MCF 10A (cell line): ENCODE data around the gene ITGA6. TPM values are rescaled to one million over a fixed set of nuclear protein-coding genes. Genes with fewer than 3 reads are reported as not detected.

Experiments
- BruUV-seq: library from RNA; stranded (reverse); fragments of 400-500 nt; replicated peaks from 2 replicates; lab custom pipeline; 2021; lab: Mats Ljungman, UMichigan
- CTCF ChIA-PET: fragments of 300-600 bp; sonication (Branson Sonifier 250); formaldehyde crosslinking; extraction: SDS; loops from one replicate; lab custom pipeline; 2021; ENCODE audit warnings: antibody characterized with exemption, inconsistent platforms; lab: Yijun Ruan, JAX
- POLR2A ChIA-PET: fragments of 300-600, 350-650 bp; sonication (Branson Sonifier 250); formaldehyde crosslinking; extraction: SDS; loops from one replicate; lab custom pipeline; 2020; ENCODE audit warnings: antibody characterized with exemption, inconsistent platforms; lab: Yijun Ruan, JAX
- DNase-seq: peaks from one replicate; pipeline ENCODE4 v3.0.0-alpha.2; 2018; ENCODE audit not compliant: unreplicated experiment
- H3K27ac Mint-ChIP-seq: one replicate; pipeline ENCODE4 v1.8.0; 2022; ENCODE audit warnings: mild to moderate bottlenecking, low read depth, mixed read lengths; ENCODE audit not compliant: unreplicated experiment
- H3K27me3 Mint-ChIP-seq: one replicate; pipeline ENCODE4 v1.8.0; 2022; ENCODE audit warnings: mixed read lengths; ENCODE audit not compliant: insufficient read depth, unreplicated experiment
- H3K36me3 Mint-ChIP-seq: one replicate; pipeline ENCODE4 v1.8.0; 2022; ENCODE audit warnings: mild to moderate bottlenecking, moderate library complexity, mixed read lengths; ENCODE audit not compliant: insufficient read depth, unreplicated experiment
- H3K4me1 Mint-ChIP-seq: one replicate; pipeline ENCODE4 v1.8.0; 2022; ENCODE audit warnings: mixed read lengths; ENCODE audit not compliant: insufficient read depth, unreplicated experiment
- H3K4me3 Mint-ChIP-seq: one replicate; pipeline ENCODE4 v1.8.0; 2022; ENCODE audit warnings: mild to moderate bottlenecking, moderate library complexity, mixed read lengths; ENCODE audit not compliant: unreplicated experiment
- H3K9me3 Mint-ChIP-seq: one replicate; pipeline ENCODE4 v1.8.0; 2022; ENCODE audit warnings: mixed read lengths; ENCODE audit not compliant: unreplicated experiment
- intact Hi-C: fragments of 100-400 bp; cut with micrococcal nuclease; formaldehyde crosslinking; loops from 2 replicates; pipeline ENCODE4 v1.14.1; 2022
- total RNA-seq: library from RNA; stranded (reverse); gene quantifications from 2 replicates; pipeline ENCODE4 v1.2.3, GENCODE V29; 2022
- TF ChIP-seq, protein P1 (sequence below): fragments of 200-600 bp; IDR thresholded peaks from one replicate; pipeline ENCODE4 v1.8.0; 2022; ENCODE audit warnings: antibody characterized with exemption, mild to moderate bottlenecking; ENCODE audit not compliant: unreplicated experiment

Gene ITGA6
- total RNA-seq, 1 experiment from 2014 or later = 315 TPM

GRCh38 chr2:172510548-172510947, 83.2 kb downstream of the ITGA6 start:
- Mint-ChIP-seq H3K27ac (no peak overlapping the region), H3K36me3 (peaks cover 43% of the 10 kb centered on the region), H3K27me3 (no peaks in the 10 kb centered on the region), H3K4me3 (no peak overlapping the region), H3K9me3 (no peaks in the 10 kb centered on the region), H3K4me1 (no peaks in the 10 kb centered on the region)
- BruUV-seq = no TSS peak
- DNase-seq = no peak
- intact Hi-C loops = no loop called here
- CTCF ChIA-PET = interaction anchor here (0.6 kb wide), 1 partner anchor 161 kb away, joined by 4 read pairs; no protein-coding TSS in a partner anchor
- POLR2A ChIA-PET = no interaction called here
- TF ChIP-seq, protein P1, sequence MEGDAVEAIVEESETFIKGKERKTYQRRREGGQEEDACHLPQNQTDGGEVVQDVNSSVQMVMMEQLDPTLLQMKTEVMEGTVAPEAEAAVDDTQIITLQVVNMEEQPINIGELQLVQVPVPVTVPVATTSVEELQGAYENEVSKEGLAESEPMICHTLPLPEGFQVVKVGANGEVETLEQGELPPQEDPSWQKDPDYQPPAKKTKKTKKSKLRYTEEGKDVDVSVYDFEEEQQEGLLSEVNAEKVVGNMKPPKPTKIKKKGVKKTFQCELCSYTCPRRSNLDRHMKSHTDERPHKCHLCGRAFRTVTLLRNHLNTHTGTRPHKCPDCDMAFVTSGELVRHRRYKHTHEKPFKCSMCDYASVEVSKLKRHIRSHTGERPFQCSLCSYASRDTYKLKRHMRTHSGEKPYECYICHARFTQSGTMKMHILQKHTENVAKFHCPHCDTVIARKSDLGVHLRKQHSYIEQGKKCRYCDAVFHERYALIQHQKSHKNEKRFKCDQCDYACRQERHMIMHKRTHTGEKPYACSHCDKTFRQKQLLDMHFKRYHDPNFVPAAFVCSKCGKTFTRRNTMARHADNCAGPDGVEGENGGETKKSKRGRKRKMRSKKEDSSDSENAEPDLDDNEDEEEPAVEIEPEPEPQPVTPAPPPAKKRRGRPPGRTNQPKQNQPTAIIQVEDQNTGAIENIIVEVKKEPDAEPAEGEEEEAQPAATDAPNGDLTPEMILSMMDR = no peak

DNA sequence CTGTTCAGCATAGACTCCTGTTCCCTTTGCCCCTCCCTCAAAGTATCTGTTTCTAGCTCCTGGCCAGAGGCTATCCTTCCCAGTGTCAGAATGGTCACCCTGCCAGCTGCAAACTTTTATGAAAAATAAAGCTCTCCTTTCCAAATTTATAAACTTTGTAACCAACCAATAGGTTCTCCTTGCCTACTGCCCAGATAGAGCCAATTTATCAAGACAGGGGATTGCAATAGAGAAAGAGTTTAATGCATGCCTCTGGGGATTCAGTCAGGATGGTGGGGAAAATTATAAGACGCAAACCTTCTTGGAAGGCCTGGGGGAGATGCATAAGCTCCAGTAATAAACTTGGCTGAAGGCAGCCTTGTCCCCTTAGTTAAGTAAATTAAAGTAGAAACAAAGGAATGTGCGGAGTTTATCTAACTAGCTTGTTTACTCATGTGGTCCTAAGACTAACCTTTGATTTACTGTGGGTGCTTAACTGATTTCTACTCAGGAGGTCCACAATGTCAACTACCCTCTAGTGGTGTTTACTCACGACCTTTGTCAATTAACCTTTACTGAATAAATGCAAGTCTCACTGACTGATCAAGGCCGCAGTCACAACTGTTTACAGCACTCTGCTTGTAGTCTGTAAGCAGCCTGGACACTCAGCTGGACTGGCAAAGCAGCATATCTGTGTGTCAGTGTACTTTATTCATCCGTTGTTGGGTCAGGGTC, 85.6 kb downstream of the ITGA6 start:
- ChIA-PET POLR2A (interaction anchor here (0.8 kb wide), 1 partner anchor 11 kb away, joined by 3 read pairs; no protein-coding TSS in a partner anchor), CTCF (interaction anchor here (0.6 to 1.1 kb wide), 4 partner anchors 9 to 340 kb away, joined by 3 to 4 read pairs (median 3); no protein-coding TSS in a partner anchor)
- Mint-ChIP-seq H3K36me3 (peaks cover 27% of the 10 kb centered on the region), H3K27ac (no peak overlapping the region), H3K27me3 (no peaks in the 10 kb centered on the region), H3K9me3 (no peaks in the 10 kb centered on the region), H3K4me1 (no peaks in the 10 kb centered on the region), H3K4me3 (no peak overlapping the region)
- TF ChIP-seq, protein P1 = no peak
- intact Hi-C loops = no loop called here
- BruUV-seq = no TSS peak
- no peak for DNase-seq

GRCh38 chr2:172513524-172513900, 86.1 kb downstream of the ITGA6 start:
- H3K36me3 Mint-ChIP-seq = peaks cover 22% of the 10 kb centered on the region
- ChIA-PET CTCF (interaction anchor here (0.6 to 1.1 kb wide), 3 partner anchors 24 to 341 kb away, joined by 3 to 4 read pairs (median 4); no protein-coding TSS in a partner anchor), POLR2A (no interaction called here)
- no TSS peak for BruUV-seq
- no peak for DNase-seq
- H3K4me3 Mint-ChIP-seq = no peak overlapping the region
- no peaks in the 10 kb centered on the region for H3K9me3 Mint-ChIP-seq
- no peaks in the 10 kb centered on the region for H3K27me3 Mint-ChIP-seq
- TF ChIP-seq, protein P1 = no peak
- intact Hi-C loops = no loop called here
- H3K27ac Mint-ChIP-seq = no peak overlapping the region
- no peaks in the 10 kb centered on the region for H3K4me1 Mint-ChIP-seq

- ChIA-PET POLR2A (no interaction called here), CTCF (interaction anchor here (0.6 to 0.9 kb wide), 2 partner anchors 25 to 341 kb away, joined by 3 to 4 read pairs; no protein-coding TSS in a partner anchor)
- Mint-ChIP-seq H3K27ac (no peak overlapping the region), H3K9me3 (no peaks in the 10 kb centered on the region), H3K36me3 (peaks cover 16% of the 10 kb centered on the region), H3K4me1 (no peaks in the 10 kb centered on the region), H3K27me3 (no peaks in the 10 kb centered on the region), H3K4me3 (no peak overlapping the region)
- DNase-seq = no peak
- no TSS peak for BruUV-seq
- TF ChIP-seq, protein P1 = no peak
- intact Hi-C loops = no loop called here
These were observed 86.7 kb downstream of the ITGA6 start for GRCh38 chr2:172513935-172514586.
